Measurements from ENCODE around the gene NETO2.
"Not testable (repeated sequence)": the region's sequence is repeated elsewhere in the genome, so short reads cannot be mapped to it uniquely, and the experiment has no call there.

Gene NETO2

DNA sequence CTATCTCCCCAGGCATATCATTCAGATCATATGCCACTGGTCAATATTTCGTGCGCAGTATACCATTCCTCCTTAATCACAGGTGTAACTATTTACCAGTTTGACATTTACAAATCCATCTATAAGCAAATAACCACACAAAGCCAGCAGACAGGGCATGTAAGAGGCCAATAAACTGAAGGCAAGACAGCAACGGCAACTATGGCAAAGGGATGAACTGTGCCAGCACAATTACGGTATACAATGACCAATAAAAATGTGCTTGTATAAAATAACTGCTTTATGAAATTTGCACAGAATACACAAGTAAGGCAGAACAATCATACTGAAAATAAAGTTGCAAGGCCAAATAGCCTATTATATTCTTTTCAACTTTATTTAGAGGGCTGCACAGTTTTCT, 9.2 kb downstream of the NETO2 start:
- no peak for DNase-seq (ENCODE audit: low read depth)

DNA sequence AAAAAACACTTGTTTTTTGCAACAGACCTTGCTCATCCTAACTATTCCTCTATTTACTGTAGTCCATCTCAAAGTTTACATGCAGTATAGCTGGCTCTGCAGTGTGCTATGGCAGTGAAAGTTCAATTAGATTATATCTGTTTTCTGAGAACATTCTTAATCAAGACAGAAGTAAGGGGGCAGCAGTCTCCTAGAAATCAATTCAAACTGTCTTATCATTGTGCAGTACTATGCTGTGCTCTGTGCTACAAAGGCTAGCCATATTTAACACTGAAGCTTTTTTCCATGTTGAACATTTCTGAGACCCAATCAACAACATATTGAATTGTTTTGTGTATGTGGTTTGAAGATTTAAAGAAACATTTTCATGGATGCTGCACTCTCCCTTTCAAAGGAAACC, 11.4 kb downstream of the NETO2 start:
- no peak for DNase-seq (ENCODE audit: low read depth)

DNA sequence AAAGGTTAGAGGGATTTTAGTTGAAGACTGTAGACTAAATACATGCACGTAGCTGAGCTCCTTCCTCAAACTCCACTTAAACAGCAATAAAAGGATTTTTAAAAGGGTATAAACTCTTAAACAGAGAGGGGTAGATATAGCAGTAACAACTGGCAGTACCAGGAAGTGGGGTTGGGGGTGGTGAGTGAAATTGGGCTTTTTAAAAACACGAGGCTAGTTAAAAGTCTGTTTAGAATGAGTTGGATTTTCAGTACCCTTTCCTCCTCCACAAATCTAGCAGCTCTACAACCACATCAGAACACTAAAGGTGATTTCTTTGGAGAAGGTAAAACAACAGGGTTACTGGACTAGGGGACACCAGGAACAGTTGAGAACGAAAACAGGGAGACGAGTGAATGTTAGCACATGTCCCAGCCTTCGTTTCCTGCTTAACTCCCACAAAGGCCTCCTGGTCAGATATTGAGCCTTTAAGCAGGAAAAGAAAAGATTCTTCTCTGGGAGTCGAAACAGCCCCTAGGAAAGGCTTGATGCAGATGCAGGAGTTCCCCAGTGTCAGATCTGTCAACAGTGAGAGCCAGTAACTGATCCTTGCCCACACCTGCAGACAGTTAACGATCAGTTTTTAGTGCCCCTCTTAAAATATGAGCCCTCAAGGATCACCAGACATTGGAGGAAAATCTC, 13.8 kb downstream of the NETO2 start:
- DNase-seq (ENCODE audit: low read depth) = no peak

DNA sequence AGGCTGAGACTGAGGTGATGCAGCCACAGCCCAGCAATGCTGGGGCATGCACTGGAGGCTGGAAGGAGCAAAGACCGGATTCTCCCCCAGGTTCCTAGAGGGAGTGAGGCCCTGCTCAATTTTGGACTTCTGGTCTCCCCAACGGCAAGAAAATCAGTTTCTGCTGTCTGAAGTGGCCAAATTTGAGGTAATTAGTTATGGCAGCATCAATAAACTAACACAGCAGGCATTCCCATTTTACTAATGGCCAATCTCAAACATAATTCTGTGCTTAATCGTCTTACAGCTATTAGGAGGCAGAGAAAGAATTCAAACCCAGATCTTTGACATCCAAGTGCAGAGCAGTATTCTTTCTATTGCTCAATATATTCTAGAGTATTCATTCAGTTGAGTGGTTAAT, 16.2 kb downstream of the NETO2 start:
- no peak for DNase-seq (ENCODE audit: low read depth)

DNA sequence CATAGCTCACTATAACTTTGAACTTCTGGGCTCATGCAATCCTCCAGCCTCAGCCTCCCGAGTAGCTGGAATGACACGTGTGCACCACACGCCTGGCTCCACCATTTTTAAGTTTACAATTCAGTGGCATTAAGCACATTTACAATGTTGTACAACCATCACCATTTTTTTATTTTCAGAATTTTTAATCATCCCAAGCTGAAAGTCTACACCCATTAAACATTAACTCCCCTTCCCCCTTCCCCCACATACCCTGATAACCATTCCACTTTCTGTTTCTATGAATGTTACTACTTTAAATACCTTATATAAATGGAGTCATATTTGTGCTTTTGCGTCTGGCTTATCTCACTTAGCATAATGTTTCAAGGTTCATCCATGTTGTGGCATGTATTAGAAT, 18.0 kb downstream of the NETO2 start:
- no peak for DNase-seq (ENCODE audit: low read depth)

DNA sequence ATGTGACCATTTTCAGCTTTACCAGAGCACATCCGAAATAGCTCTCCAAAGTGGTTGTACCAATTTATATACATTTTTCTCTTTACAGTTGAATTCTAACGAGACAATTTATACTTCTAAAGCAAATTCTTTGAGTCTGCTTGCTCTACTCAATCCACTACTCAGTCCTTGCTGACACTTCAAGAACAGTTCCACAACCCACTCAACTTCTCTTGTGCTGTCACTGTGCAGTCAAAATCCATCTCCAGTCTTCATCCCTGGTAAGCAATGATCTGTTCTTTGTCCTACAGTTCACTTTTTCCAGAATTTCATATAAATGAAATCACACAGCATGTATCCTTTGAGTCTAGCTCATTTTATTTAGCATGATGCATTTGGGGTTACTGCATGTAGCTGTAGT, 30.6 kb downstream of the NETO2 start:
- no peak for DNase-seq (ENCODE audit: low read depth)

DNA sequence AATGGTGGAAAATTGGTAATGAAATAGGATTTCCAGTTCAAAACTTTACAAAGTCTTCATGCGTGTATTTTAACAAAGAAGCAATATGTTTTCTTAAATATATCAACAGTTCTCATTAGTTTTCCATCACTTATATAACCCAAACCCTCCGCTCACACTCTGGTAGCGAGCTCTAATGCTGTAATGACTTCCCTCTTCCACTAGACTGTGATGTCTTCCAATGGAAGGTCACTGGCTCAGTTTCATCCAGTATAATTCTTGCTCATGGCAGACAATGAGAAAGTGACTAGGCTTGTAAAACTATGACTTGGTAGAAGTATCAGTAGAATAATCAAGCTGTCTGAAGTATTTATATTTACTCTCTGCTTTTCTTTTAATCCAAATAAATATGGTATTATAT, 32.8 kb downstream of the NETO2 start:
- DNase-seq (ENCODE audit: low read depth) = no peak

DNA sequence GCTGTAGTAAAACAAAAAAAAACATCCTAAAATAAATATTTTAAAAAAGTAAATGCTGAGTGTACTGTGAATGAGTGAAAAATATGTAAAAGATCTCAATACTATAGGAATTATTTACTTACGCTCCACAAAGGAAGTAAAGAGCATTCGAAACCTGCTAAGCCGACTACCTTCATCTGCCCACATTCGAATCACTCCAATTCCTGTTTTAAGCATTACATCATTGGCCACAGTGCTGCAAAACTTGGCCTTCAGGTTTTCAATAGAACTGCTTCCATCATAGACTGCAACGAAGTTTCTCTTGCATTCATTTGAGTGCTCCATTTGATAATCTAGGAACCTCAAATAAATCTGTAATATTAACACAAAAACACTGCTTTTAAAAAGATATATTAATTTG, 34.4 kb downstream of the NETO2 start:
- DNase-seq (ENCODE audit: low read depth) = no peak

DNA sequence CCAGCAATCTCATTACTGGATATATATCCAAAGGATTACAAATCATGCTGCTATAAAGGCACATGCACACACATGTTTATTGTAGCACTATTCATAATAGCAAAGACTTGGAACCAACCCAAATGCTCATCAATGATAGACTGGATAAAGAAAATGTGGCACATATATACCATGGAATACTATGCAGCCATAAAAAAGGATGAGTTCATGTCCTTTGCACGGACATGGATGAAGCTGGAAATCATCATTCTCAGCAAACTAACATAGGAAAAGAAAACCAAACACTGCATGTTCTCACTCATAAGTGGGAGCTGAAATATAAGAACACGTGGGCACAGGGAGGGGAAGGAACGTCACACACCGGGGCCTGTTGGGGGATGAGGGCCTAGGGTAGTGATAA, 40.8 kb downstream of the NETO2 start:
- DNase-seq (ENCODE audit: low read depth) = not testable (repeated sequence)

DNA sequence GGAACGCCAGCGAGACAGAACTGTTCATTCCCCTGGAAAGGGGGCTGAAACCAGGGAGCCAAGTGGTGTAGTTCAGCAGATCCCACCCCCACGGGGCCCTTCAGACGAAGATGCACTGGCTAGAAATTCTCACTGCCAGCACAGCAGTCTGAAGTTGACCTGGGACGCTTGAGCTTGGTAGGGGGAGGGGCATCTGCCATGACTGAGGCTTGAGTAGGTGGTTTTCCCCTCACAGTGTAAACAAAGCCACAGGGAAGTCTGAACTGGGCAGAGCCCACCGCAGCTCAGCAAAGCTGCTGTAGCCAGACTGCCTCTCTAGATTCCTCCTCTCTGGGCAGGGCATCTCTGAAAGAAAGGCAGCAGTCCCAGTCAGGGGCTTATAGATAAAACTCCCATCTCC, 46.6 kb downstream of the NETO2 start:
- not testable (repeated sequence) for DNase-seq (ENCODE audit: low read depth)

DNA sequence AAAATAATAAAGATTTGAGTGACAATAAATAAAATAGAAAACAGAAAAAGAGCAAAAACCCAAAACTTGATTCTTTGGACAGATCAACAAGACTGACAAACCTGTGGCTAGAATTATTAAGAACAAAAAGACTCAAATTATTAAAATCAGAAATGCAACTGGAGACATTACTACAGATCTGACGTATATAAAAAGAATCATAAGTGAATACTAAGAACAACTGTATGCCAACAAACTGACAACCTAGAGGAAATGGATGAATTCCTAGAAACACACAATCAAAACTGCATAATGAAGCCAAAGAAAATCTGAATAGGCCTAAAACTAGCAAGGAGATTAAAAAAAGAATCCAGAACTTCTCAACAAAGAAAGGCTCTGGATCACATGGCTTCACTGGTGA, 47.4 kb downstream of the NETO2 start:
- no peak for DNase-seq (ENCODE audit: low read depth)

DNA sequence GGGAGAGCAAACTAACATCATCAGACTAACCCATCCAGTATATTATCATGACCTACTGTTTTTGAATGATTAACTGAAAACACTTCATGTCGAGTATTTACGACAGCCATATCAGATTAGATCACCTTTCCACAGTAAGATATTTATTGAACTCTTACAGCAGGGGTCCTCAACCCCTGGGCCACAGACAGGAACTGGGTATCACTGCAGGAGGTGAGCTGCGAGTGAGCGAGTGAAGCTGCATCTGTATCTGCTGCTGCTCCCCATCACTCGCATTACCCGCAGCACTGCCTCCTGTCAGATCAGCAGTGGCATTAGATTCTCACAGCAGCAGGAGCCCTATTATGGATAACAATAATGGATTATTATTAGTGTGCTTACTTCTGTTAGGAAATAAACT, 59.5 kb downstream of the NETO2 start:
- no peak for DNase-seq (ENCODE audit: low read depth)

DNA sequence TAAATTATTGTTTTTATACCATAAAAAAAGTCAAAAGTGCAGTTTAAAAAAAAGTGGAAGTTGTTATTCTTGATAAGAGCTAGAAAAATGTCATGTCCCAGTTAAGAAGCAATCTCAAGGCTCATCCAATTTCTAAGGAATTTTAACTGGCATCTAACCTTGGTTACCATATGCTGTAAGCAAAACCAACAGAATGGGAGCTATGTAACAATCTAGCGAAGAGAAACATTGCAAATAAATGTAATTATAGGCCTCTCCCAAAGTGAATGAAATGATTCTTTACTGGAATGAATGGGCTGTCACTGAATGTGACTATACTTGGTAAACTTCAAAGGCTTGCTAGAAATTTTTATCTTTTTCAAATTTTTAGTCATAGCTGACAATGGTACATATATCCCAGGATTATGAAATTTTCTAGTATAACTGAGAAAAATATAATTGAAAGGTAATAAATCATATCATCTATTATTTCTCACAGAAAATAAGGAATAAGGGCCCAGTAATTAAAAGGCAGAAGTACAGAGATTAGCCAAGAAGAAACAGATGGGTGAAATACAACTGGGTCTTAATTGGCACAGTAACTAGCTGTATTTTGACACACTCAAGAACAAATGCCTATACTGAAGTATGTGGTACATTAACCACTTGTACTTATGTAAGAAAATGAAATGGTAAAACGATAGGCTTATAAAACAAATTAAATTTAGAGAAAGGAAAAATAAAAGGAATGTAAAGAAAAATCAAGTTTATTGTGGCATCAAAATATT, 61.5 kb downstream of the NETO2 start:
- DNase-seq (ENCODE audit: low read depth) = no peak

DNA sequence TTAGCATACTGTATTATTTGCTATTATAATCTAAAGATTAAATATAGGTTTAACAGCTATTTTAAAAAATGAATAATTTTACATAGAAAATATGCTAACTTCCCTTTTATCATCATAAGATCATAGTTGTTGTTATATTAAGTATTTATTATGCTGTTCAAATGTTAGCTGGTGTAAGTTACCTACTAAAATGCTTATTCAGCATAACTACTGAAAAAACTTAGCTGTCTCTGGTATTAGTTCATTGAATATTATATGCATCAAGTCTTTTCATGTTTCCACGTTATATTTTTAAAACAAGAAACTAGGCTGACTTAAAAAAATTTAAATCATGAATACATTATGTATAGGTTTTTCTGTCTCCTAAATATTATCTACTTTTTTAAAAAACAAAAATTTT, 62.6 kb downstream of the NETO2 start:
- no peak for DNase-seq (ENCODE audit: low read depth)

DNA sequence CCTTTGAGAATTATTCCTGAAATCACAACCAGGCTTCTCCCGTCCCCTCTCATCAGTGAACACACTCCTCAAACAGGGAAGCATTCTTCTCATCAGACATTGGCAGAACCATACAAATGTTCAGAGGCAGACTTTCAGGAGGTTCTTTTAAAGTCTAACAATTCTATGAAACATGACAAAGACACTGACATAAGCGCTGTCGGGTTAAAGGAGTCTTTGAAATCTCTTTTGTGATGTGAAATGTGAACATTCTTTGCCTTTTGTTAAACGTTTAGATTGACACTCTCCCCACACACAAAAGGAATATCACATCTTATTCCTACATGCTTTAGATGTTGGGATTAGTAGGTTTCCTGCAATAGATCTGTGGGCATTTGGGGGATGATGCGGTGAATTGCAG, 63.9 kb downstream of the NETO2 start:
- DNase-seq (ENCODE audit: low read depth) = no peak

DNA sequence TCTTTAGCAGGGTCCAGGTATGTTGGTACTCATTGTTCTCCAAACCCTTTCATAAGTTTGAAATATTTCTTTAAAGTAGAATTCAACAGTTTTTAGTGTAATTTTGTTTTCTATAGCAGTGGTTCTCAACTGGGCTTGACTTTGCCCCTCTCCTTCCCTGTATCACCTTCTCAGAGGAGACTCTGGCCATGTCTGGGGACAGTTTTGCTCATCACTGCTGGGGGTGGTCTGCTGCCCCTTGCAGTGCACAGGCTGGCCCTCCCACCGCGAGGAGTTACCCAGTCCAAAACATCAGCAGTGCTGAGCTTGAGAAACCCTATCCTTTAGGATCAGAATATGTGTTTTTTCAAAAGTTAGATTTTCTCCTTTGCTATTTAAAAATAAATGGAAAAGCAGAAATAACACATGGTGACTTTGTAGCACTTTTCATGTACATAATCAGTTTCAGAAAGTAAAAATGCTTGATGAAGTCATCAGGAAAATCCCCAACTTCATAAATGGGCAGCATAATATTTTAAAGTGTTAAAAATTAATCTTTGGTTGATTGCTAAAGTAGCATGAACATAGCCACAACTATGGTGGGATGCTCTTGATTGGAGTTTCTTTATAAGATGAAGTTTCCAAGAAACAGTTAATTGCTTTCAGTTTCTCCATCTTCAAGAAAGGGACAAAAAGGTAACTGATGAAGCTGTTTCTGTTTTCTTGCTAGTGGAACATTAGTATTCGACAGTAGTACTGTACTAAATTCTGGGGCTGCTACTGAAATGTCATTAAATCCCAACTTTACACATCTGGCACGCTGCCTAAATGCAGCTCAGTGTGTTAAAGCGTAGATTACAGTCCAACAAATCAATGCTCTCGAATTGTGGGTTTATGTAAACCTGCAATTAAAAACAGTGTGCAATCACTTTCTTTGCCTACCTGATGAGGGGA, 70.3 kb downstream of the NETO2 start:
- no peak for DNase-seq (ENCODE audit: low read depth)

DNA sequence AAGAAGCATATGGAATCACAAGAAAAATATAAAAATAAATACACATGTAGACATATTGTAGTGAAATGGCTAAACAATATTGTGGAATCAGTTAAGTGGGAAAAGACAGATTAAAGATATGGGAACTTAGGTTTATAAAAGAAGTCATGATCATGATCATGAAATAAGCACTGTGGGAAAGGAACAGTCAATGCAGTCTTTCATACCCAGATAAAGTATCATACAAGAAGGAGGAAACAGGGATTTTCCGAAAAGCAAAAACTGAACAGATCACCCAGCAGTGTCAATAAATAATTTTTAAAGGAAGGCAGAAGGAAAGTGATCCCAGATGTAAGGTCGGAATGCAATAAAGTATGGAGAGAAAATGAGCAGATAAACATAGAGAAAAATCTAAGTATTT, 71.6 kb downstream of the NETO2 start:
- DNase-seq (ENCODE audit: low read depth) = no peak

DNA sequence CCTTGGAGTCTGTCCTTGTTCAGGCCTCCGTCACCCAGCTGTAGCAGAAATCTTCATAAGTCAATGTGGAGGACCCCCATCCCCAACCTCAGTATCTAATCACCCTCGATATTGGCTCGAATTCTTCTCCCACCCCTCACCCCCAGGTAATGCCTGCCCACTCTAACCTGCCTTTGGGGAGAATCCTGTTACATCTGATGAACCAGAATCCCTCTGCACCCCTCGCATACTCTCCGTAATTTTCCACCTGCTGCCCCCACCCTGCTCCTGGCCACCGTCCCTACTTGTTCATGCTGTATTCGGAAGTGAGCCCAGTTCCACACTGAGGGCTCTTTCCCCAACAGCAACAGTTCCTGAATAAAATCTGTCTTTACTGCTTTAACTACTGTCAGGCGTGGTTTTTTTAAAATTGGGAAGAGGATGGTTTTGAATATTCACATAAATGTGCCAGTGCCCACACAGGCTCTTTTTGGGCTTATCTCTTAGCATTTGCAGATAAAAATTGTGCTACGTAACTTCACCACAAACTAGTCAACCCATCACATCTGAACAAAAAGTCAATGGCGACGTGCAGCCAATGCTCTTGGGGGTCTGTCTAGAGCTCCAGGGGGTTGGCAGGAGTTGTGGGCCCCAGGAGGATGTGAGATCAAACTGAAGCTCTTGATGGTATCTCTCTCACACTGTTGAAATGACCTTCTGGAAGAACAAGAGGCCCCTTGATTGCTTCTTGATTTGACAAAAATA, 73.7 kb downstream of the NETO2 start:
- DNase-seq (ENCODE audit: low read depth) = no peak

DNA sequence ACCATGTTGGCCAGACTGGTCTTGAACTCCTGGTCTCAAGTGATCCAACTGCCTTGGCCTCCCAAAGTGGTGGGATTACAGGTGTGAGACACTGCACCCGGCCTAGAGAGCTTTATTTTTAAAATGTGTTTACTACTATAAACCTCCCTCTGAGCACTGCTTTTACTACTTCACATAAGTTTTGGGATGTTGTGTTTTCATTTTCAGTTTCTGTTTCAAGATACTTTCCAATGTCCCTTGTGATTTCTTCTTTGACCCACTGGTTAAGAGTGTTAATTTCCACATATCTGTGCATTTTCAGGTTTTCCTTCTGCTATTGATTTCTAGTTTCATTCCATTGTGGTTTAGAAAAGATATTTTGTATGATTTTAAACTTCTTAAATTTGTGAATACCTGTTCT, 74.4 kb downstream of the NETO2 start:
- no peak for DNase-seq (ENCODE audit: low read depth)

DNA sequence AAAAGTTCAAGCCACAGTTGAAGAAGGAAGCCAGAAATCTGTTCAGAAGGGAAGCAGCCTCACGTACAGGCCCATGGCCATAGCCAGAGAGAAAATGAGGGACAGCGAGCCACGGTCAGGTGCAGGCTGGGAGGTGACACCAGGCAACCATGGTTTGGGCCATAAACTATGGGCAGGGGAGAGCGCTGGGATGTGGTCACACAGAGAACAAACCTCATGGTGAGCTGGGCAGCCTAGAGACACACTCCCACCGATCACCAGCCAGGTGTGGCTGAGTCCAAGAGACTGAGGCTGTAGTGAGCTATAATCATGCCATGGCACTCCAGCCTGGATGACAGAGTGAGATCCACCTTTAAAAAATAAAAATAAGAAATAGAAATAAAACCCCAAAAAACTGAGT, 76.5 kb downstream of the NETO2 start:
- DNase-seq (ENCODE audit: low read depth) = no peak

DNA sequence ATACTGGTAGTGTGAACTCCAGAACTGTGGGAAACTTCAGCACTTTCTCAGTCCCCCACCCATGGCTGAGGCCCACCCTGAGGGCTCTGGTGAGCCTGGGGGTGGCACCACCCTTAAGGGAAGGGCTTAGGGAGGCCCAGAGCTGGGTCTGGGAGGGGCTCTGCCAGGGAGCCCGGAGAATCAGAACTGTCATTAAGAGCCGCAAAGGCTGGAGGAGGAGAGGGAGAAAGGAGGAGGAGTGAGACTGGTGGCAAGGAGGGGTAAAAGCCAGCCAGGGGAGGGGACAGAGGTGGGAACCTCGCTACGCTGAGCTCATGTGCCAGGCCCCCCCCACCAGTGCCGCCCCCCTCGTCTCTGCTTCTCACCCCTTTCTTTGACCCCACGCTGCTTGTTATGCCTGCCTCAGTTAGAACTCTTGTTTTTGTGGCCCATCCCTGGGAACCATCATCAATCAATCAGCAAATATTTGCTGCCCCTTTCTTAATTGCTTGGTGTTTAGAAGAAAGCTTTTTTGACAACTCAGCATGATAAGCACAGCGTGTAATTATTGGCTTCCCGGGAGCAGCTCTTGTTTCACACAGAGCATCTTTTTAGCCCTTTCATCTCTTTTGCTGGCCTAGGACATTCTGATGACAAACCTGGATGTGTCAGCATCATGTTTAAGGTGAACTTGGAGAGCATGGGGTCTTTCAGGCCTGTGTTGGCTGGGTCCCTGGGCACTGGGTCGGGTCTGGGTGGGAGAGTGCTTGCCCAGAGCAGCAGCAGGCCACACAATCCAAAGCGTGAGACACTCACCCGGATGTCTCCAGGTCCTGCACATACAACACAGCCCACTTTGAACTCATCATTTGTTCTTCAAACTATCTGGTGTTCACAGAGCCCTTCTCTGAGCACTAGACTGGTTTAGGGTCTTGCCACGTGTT, 77.7 kb downstream of the NETO2 start:
- DNase-seq (ENCODE audit: low read depth) = no peak
